Loucy (cell line): ENCODE measurements around the gene EIPR1.

ENCODE experiments used
- H2AFZ ChIP-seq: fragments of 200-600 bp; sonication (generic); 2 replicates; pipeline ENCODE4 v1.6.0; 2016; ENCODE audit warnings: antibody characterized with exemption, mild to moderate bottlenecking, low read length, moderate library complexity
- H3F3A ChIP-seq: fragments of 200-600 bp; 2 replicates; pipeline ENCODE4 v1.6.0; 2016; ENCODE audit warnings: antibody characterized with exemption, low read depth, mild to moderate bottlenecking
- H3K27me3 ChIP-seq: fragments of 200-600 bp; sonication (generic); 2 replicates; pipeline ENCODE4 v1.6.1; 2014; ENCODE audit warnings: low read length, mild to moderate bottlenecking; ENCODE audit not compliant: insufficient read depth, poor library complexity, severe bottlenecking
- H3K36me3 ChIP-seq: fragments of 200-600 bp; sonication (generic); 2 replicates; pipeline ENCODE4 v1.6.1; 2016; ENCODE audit warnings: low read length; ENCODE audit not compliant: insufficient read depth
- H3K4me1 ChIP-seq: fragments of 200-600 bp; sonication (generic); 2 replicates; pipeline ENCODE4 v1.5.1; 2014; ENCODE audit warnings: low read length, mild to moderate bottlenecking; ENCODE audit not compliant: insufficient read depth, poor library complexity, severe bottlenecking
- H3K4me2 ChIP-seq: fragments of 200-600 bp; sonication (generic); 2 replicates; pipeline ENCODE4 v1.6.0; 2014; ENCODE audit warnings: antibody characterized with exemption, low read length, low read depth, mild to moderate bottlenecking; ENCODE audit not compliant: poor library complexity, severe bottlenecking
- H3K4me3 ChIP-seq: fragments of 200-600 bp; sonication (generic); 2 replicates; pipeline ENCODE4 v1.5.1; 2014; ENCODE audit warnings: low read length, mild to moderate bottlenecking, mixed read lengths; ENCODE audit not compliant: poor library complexity, severe bottlenecking
- H3K79me2 ChIP-seq: fragments of 200-600 bp; sonication (generic); 2 replicates; pipeline ENCODE4 v1.6.1; 2014; ENCODE audit warnings: low read length; ENCODE audit not compliant: insufficient read depth
- H3K9ac ChIP-seq: fragments of 200-600 bp; sonication (generic); 2 replicates; pipeline ENCODE4 v1.6.0; 2014; ENCODE audit warnings: mild to moderate bottlenecking, low read depth, low read length, moderate library complexity; ENCODE audit not compliant: poor library complexity, severe bottlenecking
- H3K9me2 ChIP-seq: fragments of 200-600 bp; sonication (generic); replicated peaks from 2 replicates; pipeline ENCODE4 v1.6.1; 2016; ENCODE audit warnings: low read depth, low read length, mixed read lengths
- H3K9me3 ChIP-seq: fragments of 200-600 bp; sonication (generic); 2 replicates; pipeline ENCODE4 v1.6.1; 2014; ENCODE audit warnings: mild to moderate bottlenecking, antibody characterized with exemption, low read length, low read depth; ENCODE audit not compliant: insufficient read depth
- H4K20me1 ChIP-seq: fragments of 200-600 bp; sonication (generic); 2 replicates; pipeline ENCODE4 v1.6.0; 2014; ENCODE audit warnings: antibody characterized with exemption, low read length, mild to moderate bottlenecking; ENCODE audit not compliant: insufficient read depth, poor library complexity, severe bottlenecking
- EZH2phosphoT487 ChIP-seq: fragments of 200-600 bp; IDR thresholded peaks from 2 replicates; pipeline ENCODE4 v1.6.1; 2018; ENCODE audit warnings: antibody characterized with exemption, mild to moderate bottlenecking, moderate library complexity, borderline replicate concordance
- TF ChIP-seq, protein P1 (sequence below): fragments of 200-600 bp; sonication (generic); conservative IDR thresholded peaks from 2 replicates; pipeline ENCODE4 v1.5.1; 2014; ENCODE audit warnings: mild to moderate bottlenecking, antibody characterized with exemption, low read length

Gene EIPR1

DNA sequence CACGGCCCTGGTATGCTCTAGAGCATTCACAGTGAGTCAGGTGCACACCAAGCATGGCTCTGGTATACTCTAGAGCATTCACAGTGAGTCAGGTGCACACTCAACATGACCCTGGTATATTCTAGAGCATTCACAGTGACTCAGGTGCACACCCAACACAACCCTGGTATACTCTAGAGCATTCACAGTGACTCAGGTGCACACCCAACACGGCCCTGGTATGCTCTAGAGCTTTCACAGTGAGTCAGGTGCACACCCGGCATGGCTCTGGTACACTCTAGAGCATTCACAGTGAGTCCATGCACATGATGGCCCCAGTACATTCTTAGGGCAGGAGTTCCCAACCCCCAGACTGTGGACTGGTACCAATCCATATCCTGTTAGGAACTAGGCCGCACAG, 158.1 kb downstream of the EIPR1 start:
- Histone ChIP-seq H3K36me3 (no peaks in the 10 kb centered on the region), H3K9me2 (no peaks in the 10 kb centered on the region), H4K20me1 (no peaks in the 10 kb centered on the region), H3K79me2 (no peaks in the 10 kb centered on the region), H3K27me3 (no peaks in the 10 kb centered on the region), H3K4me3 (no peak overlapping the region), H3K4me2 (no peak overlapping the region), H2AFZ (no peak overlapping the region), H3K9ac (no peak overlapping the region), H3F3A (no peaks in the 10 kb centered on the region), H3K4me1 (peaks cover 15% of the 10 kb centered on the region), H3K9me3 (peaks cover 7% of the 10 kb centered on the region; the same call in 1 of the 2 replicates)
- TF ChIP-seq, protein P1, sequence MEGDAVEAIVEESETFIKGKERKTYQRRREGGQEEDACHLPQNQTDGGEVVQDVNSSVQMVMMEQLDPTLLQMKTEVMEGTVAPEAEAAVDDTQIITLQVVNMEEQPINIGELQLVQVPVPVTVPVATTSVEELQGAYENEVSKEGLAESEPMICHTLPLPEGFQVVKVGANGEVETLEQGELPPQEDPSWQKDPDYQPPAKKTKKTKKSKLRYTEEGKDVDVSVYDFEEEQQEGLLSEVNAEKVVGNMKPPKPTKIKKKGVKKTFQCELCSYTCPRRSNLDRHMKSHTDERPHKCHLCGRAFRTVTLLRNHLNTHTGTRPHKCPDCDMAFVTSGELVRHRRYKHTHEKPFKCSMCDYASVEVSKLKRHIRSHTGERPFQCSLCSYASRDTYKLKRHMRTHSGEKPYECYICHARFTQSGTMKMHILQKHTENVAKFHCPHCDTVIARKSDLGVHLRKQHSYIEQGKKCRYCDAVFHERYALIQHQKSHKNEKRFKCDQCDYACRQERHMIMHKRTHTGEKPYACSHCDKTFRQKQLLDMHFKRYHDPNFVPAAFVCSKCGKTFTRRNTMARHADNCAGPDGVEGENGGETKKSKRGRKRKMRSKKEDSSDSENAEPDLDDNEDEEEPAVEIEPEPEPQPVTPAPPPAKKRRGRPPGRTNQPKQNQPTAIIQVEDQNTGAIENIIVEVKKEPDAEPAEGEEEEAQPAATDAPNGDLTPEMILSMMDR: no peak

DNA sequence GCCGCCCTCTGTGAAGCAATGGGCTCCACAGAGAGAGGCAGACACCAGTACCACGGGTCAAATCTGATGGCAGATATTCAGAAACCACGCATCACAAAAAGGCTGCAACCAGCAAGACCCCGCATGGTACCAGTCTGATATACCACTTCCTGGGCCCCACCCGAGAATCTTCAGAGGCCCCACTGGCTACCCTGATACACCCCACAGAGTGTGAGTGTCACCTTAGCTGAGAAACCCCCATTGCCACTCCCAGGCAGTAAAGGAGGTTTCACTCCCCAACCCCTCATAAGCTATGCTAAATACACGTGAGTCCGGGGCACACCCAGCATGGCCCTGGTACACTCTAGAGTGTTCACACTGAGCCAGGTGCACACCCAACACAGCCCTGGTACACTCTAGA, 160.0 kb downstream of the EIPR1 start:
- H3K9ac ChIP-seq: no peak overlapping the region
- TF ChIP-seq EZH2phosphoT487: no peak
- TF ChIP-seq, protein P1: no peak
- H2AFZ ChIP-seq: no peak overlapping the region

DNA sequence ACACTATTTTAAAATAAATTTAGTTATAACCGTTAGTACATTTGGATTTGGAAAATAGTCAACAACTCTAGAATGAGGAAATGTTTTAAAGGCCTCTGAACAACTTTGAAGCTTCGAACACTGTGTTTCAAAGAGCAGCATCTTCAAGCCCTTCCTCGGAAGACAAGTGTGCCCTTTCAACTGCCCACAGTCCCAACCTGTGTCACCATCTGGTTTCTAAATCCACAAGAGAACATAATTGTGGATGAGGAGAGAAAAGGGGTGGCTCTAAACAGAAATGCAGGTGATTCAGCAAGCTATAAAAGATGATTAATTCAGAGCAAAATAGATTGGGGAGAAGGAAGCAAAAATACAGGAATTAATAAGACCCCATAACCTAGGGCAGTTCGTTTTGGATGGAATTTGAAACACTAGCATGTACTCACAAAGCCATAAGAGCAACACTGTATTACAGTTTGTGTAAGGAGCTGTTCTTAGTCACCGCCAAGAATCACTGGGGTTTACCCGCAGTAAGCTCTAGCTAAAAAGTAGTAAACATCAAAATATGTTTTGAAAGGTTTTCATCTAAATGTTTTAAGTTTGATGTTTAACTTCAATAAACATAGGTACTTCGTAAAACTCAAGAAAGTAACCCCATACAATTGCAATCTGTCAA, 160.7 kb downstream of the EIPR1 start:
- H3K9me2 ChIP-seq: no peaks in the 10 kb centered on the region
- no peaks in the 10 kb centered on the region for H3F3A ChIP-seq
- H3K4me3 ChIP-seq: no peak overlapping the region
- peaks cover under 1% of the 10 kb centered on the region; the same call in 1 of the 2 replicates for H3K36me3 ChIP-seq
- no peaks in the 10 kb centered on the region for H4K20me1 ChIP-seq
- H3K4me1 ChIP-seq: peaks cover 2% of the 10 kb centered on the region
- H3K9me3 ChIP-seq: peaks cover 7% of the 10 kb centered on the region; the same call in 1 of the 2 replicates
- H3K9ac ChIP-seq: no peak overlapping the region
- H2AFZ ChIP-seq: no peak overlapping the region
- H3K79me2 ChIP-seq: no peaks in the 10 kb centered on the region
- TF ChIP-seq EZH2phosphoT487: no peak
- TF ChIP-seq, protein P1: no peak
- H3K27me3 ChIP-seq: no peaks in the 10 kb centered on the region
- no peak overlapping the region for H3K4me2 ChIP-seq

More for the DNA sequence above, 160.0 kb downstream of the EIPR1 start:
- Histone ChIP-seq H3K4me1 (peaks cover 9% of the 10 kb centered on the region), H3K9me2 (no peaks in the 10 kb centered on the region), H3K4me3 (no peak overlapping the region), H3F3A (no peaks in the 10 kb centered on the region), H3K9me3 (peaks cover 7% of the 10 kb centered on the region; the same call in 1 of the 2 replicates), H3K4me2 (no peak overlapping the region), H3K79me2 (no peaks in the 10 kb centered on the region), H3K36me3 (no peaks in the 10 kb centered on the region; the same call in 1 of the 2 replicates), H4K20me1 (no peaks in the 10 kb centered on the region), H3K27me3 (no peaks in the 10 kb centered on the region)
